Measurements from ENCODE around the gene RNU6-1. TPM values are rescaled to one million over a fixed set of nuclear protein-coding genes. Genes with fewer than 3 reads are reported as not detected.

RNU6-1 gene
- not detected for total RNA-seq

DNA sequence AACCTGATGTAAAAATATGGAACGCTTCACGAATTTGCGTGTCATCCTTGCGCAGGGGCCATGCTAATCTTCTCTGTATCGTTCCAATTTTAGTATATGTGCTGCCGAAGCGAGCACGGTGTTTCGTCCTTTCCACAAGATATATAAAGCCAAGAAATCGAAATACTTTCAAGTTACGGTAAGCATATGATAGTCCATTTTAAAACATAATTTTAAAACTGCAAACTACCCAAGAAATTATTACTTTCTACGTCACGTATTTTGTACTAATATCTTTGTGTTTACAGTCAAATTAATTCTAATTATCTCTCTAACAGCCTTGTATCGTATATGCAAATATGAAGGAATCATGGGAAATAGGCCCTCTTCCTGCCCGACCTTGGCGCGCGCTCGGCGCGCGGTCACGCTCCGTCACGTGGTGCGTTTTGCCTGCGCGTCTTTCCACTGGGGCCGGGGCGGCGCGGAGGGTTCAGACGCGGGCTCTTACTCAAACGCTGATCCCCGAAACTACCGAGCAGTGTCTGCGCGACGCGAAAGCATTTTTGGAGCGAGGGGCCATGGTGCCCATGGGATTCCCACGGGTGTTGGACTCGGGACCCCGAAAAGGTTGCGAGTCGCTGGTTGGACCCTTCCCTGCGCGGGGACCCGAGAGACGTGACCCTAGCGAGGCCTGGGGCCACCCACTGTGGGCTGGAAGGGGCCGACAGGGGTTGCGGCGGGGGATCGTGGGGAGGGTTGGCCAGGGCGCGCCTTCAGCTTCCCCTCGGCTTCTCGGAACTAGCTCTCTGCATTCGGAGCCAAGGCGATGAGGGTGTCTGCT, at the start of gene RNU6-1:
TSS of gene RNU6-1 (minus strand) at position 117 of the 820 bp plus-strand sequence.
- peaks cover 10% of the 10 kb centered on the region for H3K4me1 ChIP-seq
- peak within 1 kb of the TSS; percentile 62 for H3K4me3 ChIP-seq
- H3K27ac ChIP-seq: peak within 1 kb of the TSS; percentile 83
- intact Hi-C loops (cut with DNase I): loop anchor here (10.0 kb wide), 1 partner anchor 295 kb away; the partner anchor contains the start of gene MAP2K5
- no peaks in the 10 kb centered on the region for H3K36me3 ChIP-seq
- no peak for TF ChIP-seq CTCF (IDR thresholded peaks at IDR 0.05)
- peaks cover 12% of the 10 kb centered on the region for H3K27me3 ChIP-seq
- peak; percentile 95 for DNase-seq
- peak within 1 kb of the TSS; percentile 94 to 97 for H3K9ac ChIP-seq (ENCODE audit: low read depth in 2 of 2, low read length in 2 of 2)
- H3K9me3 ChIP-seq: no peaks in the 10 kb centered on the region

DNA sequence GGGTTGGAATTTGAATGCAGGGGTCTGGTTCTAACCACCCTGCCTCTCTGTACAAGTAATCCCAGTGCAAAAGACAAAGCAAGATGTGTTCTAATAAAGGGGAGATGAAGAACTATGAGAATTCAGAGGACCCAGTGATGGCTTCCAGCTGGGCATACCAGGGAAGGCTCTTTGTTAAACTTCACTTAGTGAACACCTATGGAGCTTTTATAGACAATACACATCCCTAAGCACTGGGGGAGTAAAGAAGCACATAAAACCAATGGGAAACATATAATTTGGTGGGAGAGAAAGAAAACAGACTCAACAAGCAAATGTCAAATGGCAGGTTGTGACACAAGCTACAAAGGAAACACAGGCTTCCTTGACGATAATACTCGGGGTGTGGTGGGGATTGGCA, 47.9 kb upstream of the RNU6-1 start:
- Histone ChIP-seq H3K9me3 (no peaks in the 10 kb centered on the region), H3K4me3 (no peak overlapping the region), H3K27ac (no peak overlapping the region), H3K4me1 (no peaks in the 10 kb centered on the region), H3K9ac (ENCODE audit: low read depth in 2 of 2, low read length in 2 of 2) (no peak overlapping the region), H3K27me3 (no peaks in the 10 kb centered on the region), H3K36me3 (no peaks in the 10 kb centered on the region)
- DNase-seq: no peak
- TF ChIP-seq CTCF (IDR thresholded peaks at IDR 0.05): no peak
- intact Hi-C loops (cut with DNase I): no loop called here

GRCh38 chr15:67885861-67886260, 46.0 kb upstream of the RNU6-1 start:
- no peak for DNase-seq
- H3K4me3 ChIP-seq: no peak overlapping the region
- no peak overlapping the region for H3K27ac ChIP-seq
- H3K4me1 ChIP-seq: no peaks in the 10 kb centered on the region
- intact Hi-C loops (cut with DNase I): no loop called here
- no peak for TF ChIP-seq CTCF (IDR thresholded peaks at IDR 0.05)
- no peak overlapping the region for H3K9ac ChIP-seq (ENCODE audit: low read depth in 2 of 2, low read length in 2 of 2)
- no peaks in the 10 kb centered on the region for H3K9me3 ChIP-seq
- H3K36me3 ChIP-seq: no peaks in the 10 kb centered on the region
- H3K27me3 ChIP-seq: no peaks in the 10 kb centered on the region

GRCh38 chr15:67885175-67885523, 45.3 kb upstream of the RNU6-1 start:
- intact Hi-C loops (cut with DNase I): no loop called here
- no peak for TF ChIP-seq CTCF (IDR thresholded peaks at IDR 0.05)
- H3K9ac ChIP-seq (ENCODE audit: low read depth in 2 of 2, low read length in 2 of 2): peak overlapping the region in 1 of 2 donors; percentile 74
- H3K4me3 ChIP-seq: peak overlapping the region; percentile 42
- no peaks in the 10 kb centered on the region for H3K4me1 ChIP-seq
- H3K27me3 ChIP-seq: no peaks in the 10 kb centered on the region
- no peak for DNase-seq
- H3K9me3 ChIP-seq: no peaks in the 10 kb centered on the region
- H3K36me3 ChIP-seq: no peaks in the 10 kb centered on the region
- H3K27ac ChIP-seq: peak overlapping the region; percentile 38

GRCh38 chr15:67884514-67885174, 44.8 kb upstream of the RNU6-1 start:
- Histone ChIP-seq H3K9ac (ENCODE audit: low read depth in 2 of 2, low read length in 2 of 2) (peak overlapping the region; percentile 54 to 74), H3K9me3 (no peaks in the 10 kb centered on the region), H3K4me3 (peak overlapping the region; percentile 42), H3K27me3 (no peaks in the 10 kb centered on the region), H3K4me1 (no peaks in the 10 kb centered on the region), H3K27ac (peak overlapping the region; percentile 38), H3K36me3 (no peaks in the 10 kb centered on the region)
- no peak for TF ChIP-seq CTCF (IDR thresholded peaks at IDR 0.05)
- intact Hi-C loops (cut with DNase I): no loop called here
- peak; percentile 94 for DNase-seq

Measured in colonic mucosa (tissue), 4 donors.